ENCODE data around the gene GFI1B. TPM values are rescaled to one million over a fixed set of nuclear protein-coding genes. Genes with fewer than 3 reads are reported as not detected.

GFI1B gene
- total and polyA plus RNA-seq, 2 of the 4 experiments (the other 2 are of a cell fraction) = 0.02 TPM; not detected in 1

GRCh38 chr9:132984202-132985070 lies 5.9 kb downstream of the GFI1B start:
- Histone ChIP-seq H3K9me1 (ENCODE audit: insufficient read depth, low read length) (no peaks in the 10 kb centered on the region), H3K14ac (replicated peaks; ENCODE audit: low read depth, low read length) (no peak overlapping the region), H2AFZ (replicated peaks; ENCODE audit: low read length, poor library complexity) (no peak overlapping the region), H3K9ac (ENCODE audit: low read depth, low read length) (no peak overlapping the region), H3K4ac (ENCODE audit: low read depth, low read length) (no peak overlapping the region), H3K56ac (ENCODE audit: extremely low read depth, insufficient read depth, low read length) (no peak overlapping the region), H3K4me2 (ENCODE audit: low read depth, low read length) (no peak overlapping the region), H3K36me3 (ENCODE audit: control insufficient read depth, insufficient read depth, low read length) (no peaks in the 10 kb centered on the region), H4K5ac (ENCODE audit: low read depth, low read length) (no peak overlapping the region), H4K8ac (ENCODE audit: low read depth in 2 of 2, low read length in 2 of 2) (no peak overlapping the region), H2BK120ac (ENCODE audit: low read depth, low read length) (no peak overlapping the region), H2AK9ac (replicated peaks; ENCODE audit: low read depth, low read length, poor library complexity) (no peak overlapping the region), H3K23ac (ENCODE audit: low read depth, low read length) (no peak overlapping the region), H2AK5ac (ENCODE audit: low read depth, low read length) (no peak overlapping the region), H3K9me3 (ENCODE audit: control insufficient read depth, insufficient read depth, low read length) (no peaks in the 10 kb centered on the region), H3K4me3 (ENCODE audit: insufficient read depth, low read depth, low read length) (no peak overlapping the region), H2BK5ac (ENCODE audit: low read depth, low read length, poor library complexity, severe bottlenecking) (no peak overlapping the region), H3K4me1 (ENCODE audit: control insufficient read depth, insufficient read depth, low read length) (no peaks in the 10 kb centered on the region), H4K91ac (ENCODE audit: insufficient read depth, low read depth, low read length) (no peak overlapping the region), H2BK15ac (ENCODE audit: low read depth, low read length) (no peak overlapping the region), H3K18ac (ENCODE audit: low read depth, low read length) (no peak overlapping the region), H3K27ac (ENCODE audit: insufficient read depth, low read length) (no peak overlapping the region), H4K20me1 (ENCODE audit: insufficient read depth, low read length) (no peaks in the 10 kb centered on the region), H3K27me3 (ENCODE audit: control insufficient read depth, insufficient read depth, low read length) (peaks cover 73% of the 10 kb centered on the region), H3K79me1 (ENCODE audit: low read depth in 1 of 2, low read length in 2 of 2) (no peaks in the 10 kb centered on the region), H2BK20ac (ENCODE audit: low read depth, low read length) (no peak overlapping the region)
- no peak for TF ChIP-seq USF2 (IDR thresholded peaks at IDR 0.05; ENCODE audit: low read depth, low read length)
- CTCF ChIA-PET = interaction anchor here (0.6 kb wide), 1 partner anchor 334 kb away, joined by 5 read pairs; no protein-coding TSS in a partner anchor
- BruUV-seq (replicated peaks) = no TSS peak
- 24% methylated on average over 8 of the region's 20 CpGs; no CpG with 5 or more reads in 1 of the 2 experiments for whole genome bisulfite sequencing, 2 experiments (ENCODE audit: extremely low coverage in 2 of 2, insufficient read length in 1 of 2)
- intact Hi-C loops (cut with micrococcal nuclease) = no loop called here
- dilution Hi-C loops (cut with HindIII; ENCODE audit: low sequenced_read_pairs, unreplicated experiment) = no loop called here
- in situ Hi-C loops (cut with MboI; ENCODE audit: low sequenced_read_pairs) = no loop called here
- DNase-seq = no peak
- POLR2A ChIA-PET (ENCODE audit: unreplicated experiment) = no interaction called here
- ATAC-seq (ENCODE audit: low read depth) = no peak

Data from IMR-90 (cell line).